Measurements from ENCODE around the gene CD55.

DNA sequence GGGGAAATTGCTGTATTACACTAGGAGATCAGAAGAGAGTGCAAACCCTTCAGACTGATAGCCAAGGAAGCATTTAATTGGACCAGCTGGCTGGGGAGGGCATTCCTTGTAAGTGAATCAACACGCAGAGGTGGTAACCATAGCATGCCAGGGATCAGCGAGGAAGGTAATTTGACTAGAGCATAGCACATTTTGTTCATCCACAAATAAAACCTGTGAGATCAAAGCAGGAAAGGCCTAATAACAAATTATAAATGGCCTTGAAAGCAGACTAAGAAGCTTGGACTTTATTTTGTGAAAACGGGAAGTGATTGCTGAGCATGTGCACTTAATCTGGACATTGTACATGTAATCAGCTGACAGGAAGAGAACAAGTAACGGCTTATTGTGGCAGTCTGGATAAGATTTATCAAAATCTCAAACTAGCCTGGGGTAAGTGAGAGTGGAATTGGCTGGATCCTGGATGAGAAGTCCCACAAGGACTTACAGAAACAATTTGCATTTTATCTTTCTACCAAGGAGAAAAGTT, 11.7 kb upstream of the CD55 start:
- TF ChIP-seq, protein P1, sequence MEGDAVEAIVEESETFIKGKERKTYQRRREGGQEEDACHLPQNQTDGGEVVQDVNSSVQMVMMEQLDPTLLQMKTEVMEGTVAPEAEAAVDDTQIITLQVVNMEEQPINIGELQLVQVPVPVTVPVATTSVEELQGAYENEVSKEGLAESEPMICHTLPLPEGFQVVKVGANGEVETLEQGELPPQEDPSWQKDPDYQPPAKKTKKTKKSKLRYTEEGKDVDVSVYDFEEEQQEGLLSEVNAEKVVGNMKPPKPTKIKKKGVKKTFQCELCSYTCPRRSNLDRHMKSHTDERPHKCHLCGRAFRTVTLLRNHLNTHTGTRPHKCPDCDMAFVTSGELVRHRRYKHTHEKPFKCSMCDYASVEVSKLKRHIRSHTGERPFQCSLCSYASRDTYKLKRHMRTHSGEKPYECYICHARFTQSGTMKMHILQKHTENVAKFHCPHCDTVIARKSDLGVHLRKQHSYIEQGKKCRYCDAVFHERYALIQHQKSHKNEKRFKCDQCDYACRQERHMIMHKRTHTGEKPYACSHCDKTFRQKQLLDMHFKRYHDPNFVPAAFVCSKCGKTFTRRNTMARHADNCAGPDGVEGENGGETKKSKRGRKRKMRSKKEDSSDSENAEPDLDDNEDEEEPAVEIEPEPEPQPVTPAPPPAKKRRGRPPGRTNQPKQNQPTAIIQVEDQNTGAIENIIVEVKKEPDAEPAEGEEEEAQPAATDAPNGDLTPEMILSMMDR (IDR thresholded peaks at IDR 0.05; ENCODE audit: low read length): no peak
- TF ChIP-seq EZH2 (optimal IDR thresholded peaks at IDR 0.05; ENCODE audit: low read depth, low read length) (no peak), EZH2phosphoT487 (IDR thresholded peaks at IDR 0.05; ENCODE audit: low read length) (no peak)
